Activated CD8-positive, alpha-beta T cell treated with anti-CD3 and anti-CD28 coated beads for 36 hours (primary cell): ENCODE measurements around the gene ZNF66. TPM values are rescaled to one million over a fixed set of nuclear protein-coding genes. Genes with fewer than 3 reads are reported as not detected.

Experiments used
- ATAC-seq: fragments of 200-7000 bp; cut with Tn5 transposase; one replicate; pipeline ENCODE4 v1.10.0; 2021; ENCODE audit warnings: mild to moderate bottlenecking, moderate library complexity
- CTCF ChIA-PET: fragments of 350-600 bp; sonication (Branson Sonifier 250); formaldehyde crosslinking; loops from one replicate; lab custom pipeline; 2021; ENCODE audit warnings: antibody characterized with exemption; lab: Charles Lee
- POLR2A ChIA-PET: fragments of 350-600 bp; sonication (Branson Sonifier 250); formaldehyde crosslinking; loops from one replicate; lab custom pipeline; 2021; ENCODE audit warnings: antibody characterized with exemption; lab: Charles Lee
- DNase-seq: peaks from one replicate; pipeline ENCODE4 v3.0.0-alpha.2; 2020
- H3K27ac Mint-ChIP-seq: one replicate; pipeline ENCODE4 v1.8.0; 2021; ENCODE audit warnings: mild to moderate bottlenecking, mixed read lengths
- H3K27me3 Mint-ChIP-seq: one replicate; pipeline ENCODE4 v1.8.0; 2021; ENCODE audit warnings: mixed read lengths
- H3K36me3 Mint-ChIP-seq: one replicate; pipeline ENCODE4 v1.8.0; 2021; ENCODE audit warnings: low read depth, mixed read lengths
- H3K4me1 Mint-ChIP-seq: one replicate; pipeline ENCODE4 v1.8.0; 2021; ENCODE audit warnings: low read depth, mixed read lengths
- H3K4me3 Mint-ChIP-seq: one replicate; pipeline ENCODE4 v1.8.0; 2021; ENCODE audit warnings: mild to moderate bottlenecking, moderate library complexity, mixed read lengths
- H3K9me3 Mint-ChIP-seq: one replicate; pipeline ENCODE4 v1.8.0; 2021; ENCODE audit warnings: mixed read lengths
- CTCF ChIP-seq: fragments of 200-600 bp; IDR thresholded peaks from one replicate; pipeline ENCODE4 v1.8.0; 2022; ENCODE audit warnings: antibody characterized with exemption, mild to moderate bottlenecking
- intact Hi-C: fragments of 100-400 bp; cut with micrococcal nuclease; formaldehyde crosslinking; loops from one replicate; pipeline ENCODE4 v1.10.0; 2022
- total RNA-seq, 2 experiments: library from RNA; stranded (reverse); gene quantifications; one replicate each; pipeline ENCODE4 v1.2.3, GENCODE V29; 2021

ZNF66 gene
- total RNA-seq, 2 experiments from 2014 or later, result 8.9 to 9.3 TPM

- no peak for ATAC-seq
- intact Hi-C loops, result no loop called here
- Mint-ChIP-seq H3K27me3 (no peaks in the 10 kb centered on the region), H3K27ac (no peak overlapping the region), H3K36me3 (peaks cover 26% of the 10 kb centered on the region), H3K4me1 (no peaks in the 10 kb centered on the region), H3K9me3 (peaks cover 43% of the 10 kb centered on the region), H3K4me3 (no peak overlapping the region)
- CTCF ChIA-PET, result no interaction called here
- no peak for TF ChIP-seq CTCF
- POLR2A ChIA-PET, result no interaction called here
- no peak for DNase-seq
Observed at GRCh38 chr19:20840371-20840770, 64.3 kb downstream of the ZNF66 start.

Other genes starting within 250 kb of the ZNF66 start
- 10 to 100 TPM; 14.0 to 16.2 TPM for gene ZNF737, start 210.5 kb upstream of the ZNF66 start, total RNA-seq
- gene ZNF626, start 114.7 kb upstream of the ZNF66 start, total RNA-seq, result 10 to 100 TPM in 1 of 2 experiments, 1 to 10 TPM in 1; 9.3 to 11.1 TPM
- gene ZNF85, start 146.9 kb downstream of the ZNF66 start, total RNA-seq, result 10 to 100 TPM; 17.6 to 18.6 TPM
- 10 to 100 TPM; 20.4 to 20.8 TPM for gene ZNF430, start 244.4 kb downstream of the ZNF66 start, total RNA-seq